Liver (tissue), 9 donors: ENCODE results near the gene MICALL1. TPM values are rescaled to one million over a fixed set of nuclear protein-coding genes. Genes with fewer than 3 reads are reported as not detected.

Experiments used
- DNase-seq: peaks from one replicate; pipeline ENCODE4 v3.0.0-alpha.2; 2017; ENCODE audit warnings: low spot score
- H3K27ac ChIP-seq, 2 donors: one replicate each; pipeline ENCODE4 v1.7.0; 2013; ENCODE audit warnings: inconsistent platforms in 2 of 2, low read length in 2 of 2, control low read depth in 1 of 2, low read depth in 1 of 2, mild to moderate bottlenecking in 1 of 2
- H3K27me3 ChIP-seq, 4 donors: one replicate each; pipeline versions ENCODE4 v1.6.1 to v1.7.0; 2013; ENCODE audit warnings: low read length in 3 of 4, inconsistent platforms in 1 of 4, mild to moderate bottlenecking in 1 of 4, moderate library complexity in 1 of 4; ENCODE audit not compliant: control insufficient read depth in 4 of 4, insufficient read depth in 4 of 4
- H3K36me3 ChIP-seq, 4 donors: one replicate each; pipeline versions ENCODE4 v1.6.1 to v1.7.0; 2013; ENCODE audit warnings: low read length in 3 of 4, mild to moderate bottlenecking in 3 of 4, low read depth in 1 of 4, moderate library complexity in 1 of 4; ENCODE audit not compliant: control insufficient read depth in 4 of 4, insufficient read depth in 3 of 4
- H3K4me1 ChIP-seq, 4 donors: one replicate each; pipeline versions ENCODE4 v1.6.1 to v1.7.0; 2013; ENCODE audit warnings: low read length in 3 of 4, mild to moderate bottlenecking in 3 of 4, moderate library complexity in 1 of 4; ENCODE audit not compliant: control insufficient read depth in 4 of 4, insufficient read depth in 4 of 4
- H3K4me3 ChIP-seq, 3 donors: one replicate each; pipeline versions ENCODE4 v1.6.1 to v1.7.0; 2013; ENCODE audit warnings: low read length in 3 of 3, control low read depth in 1 of 3, low read depth in 1 of 3, mild to moderate bottlenecking in 1 of 3
- H3K9ac ChIP-seq, 2 donors: one replicate each; pipeline ENCODE4 v1.7.0; 2013; ENCODE audit warnings: low read length in 2 of 2, mild to moderate bottlenecking in 2 of 2, moderate library complexity in 2 of 2, control low read depth in 1 of 2, low read depth in 1 of 2
- H3K9me3 ChIP-seq, 4 donors: one replicate each; pipeline versions ENCODE4 v1.6.1 to v1.7.0; 2013; ENCODE audit warnings: low read length in 3 of 4; ENCODE audit not compliant: control insufficient read depth in 4 of 4
- CTCF ChIP-seq: fragments of 150-350 bp; IDR thresholded peaks from 2 replicates; pipeline ENCODE4 v1.5.1; 2017; ENCODE audit warnings: improper control_type of control experiment, low read depth, low read length; ENCODE audit not compliant: missing input control
- EGR1 ChIP-seq, 2 donors: IDR thresholded peaks; 2 replicates each; pipeline ENCODE4 v1.6.1; 2016 to 2018; ENCODE audit warnings: antibody characterized with exemption in 2 of 2, low read depth in 2 of 2
- FOXA1 ChIP-seq: IDR thresholded peaks from 2 replicates; pipeline ENCODE4 v1.6.1; 2016; ENCODE audit warnings: antibody characterized with exemption
- GABPA ChIP-seq, 2 donors: IDR thresholded peaks in 1 of 2; conservative IDR thresholded peaks in 1 of 2; 2 replicates each; pipeline ENCODE4 v1.6.1; 2016; ENCODE audit warnings: antibody characterized with exemption in 2 of 2, mild to moderate bottlenecking in 1 of 2, moderate library complexity in 1 of 2
- HNF4A ChIP-seq, 2 donors: conservative IDR thresholded peaks; 2 replicates each; pipeline ENCODE4 v1.6.1; 2016; ENCODE audit warnings: antibody characterized with exemption in 2 of 2, mild to moderate bottlenecking in 2 of 2
- HNF4G ChIP-seq: IDR thresholded peaks from 2 replicates; pipeline ENCODE4 v1.6.1; 2016; ENCODE audit warnings: antibody characterized with exemption
- JUND ChIP-seq, 2 donors: IDR thresholded peaks; 2 replicates each; pipeline ENCODE4 v1.6.1; 2016; ENCODE audit warnings: antibody characterized with exemption in 2 of 2
- MAX ChIP-seq: IDR thresholded peaks from 2 replicates; pipeline ENCODE4 v1.6.1; 2016; ENCODE audit warnings: antibody characterized with exemption
- NR2F2 ChIP-seq: IDR thresholded peaks from 2 replicates; pipeline ENCODE4 v1.6.1; 2016; ENCODE audit warnings: antibody characterized with exemption
- RAD21 ChIP-seq, 2 donors: IDR thresholded peaks; 2 replicates each; pipeline ENCODE4 v1.6.1; 2016; ENCODE audit warnings: antibody characterized with exemption in 2 of 2, mild to moderate bottlenecking in 2 of 2
- RXRA ChIP-seq, 2 donors: IDR thresholded peaks; 2 replicates each; pipeline ENCODE4 v1.6.1; 2017 to 2018; ENCODE audit warnings: antibody characterized with exemption in 2 of 2, mild to moderate bottlenecking in 1 of 2
- TAF1 ChIP-seq: conservative IDR thresholded peaks from 2 replicates; pipeline ENCODE4 v1.6.1; 2016; ENCODE audit warnings: antibody characterized with exemption, mild to moderate bottlenecking
- YY1 ChIP-seq: IDR thresholded peaks from 2 replicates; pipeline ENCODE4 v1.6.1; 2016; ENCODE audit warnings: antibody characterized with exemption, mild to moderate bottlenecking
- ZBTB33 ChIP-seq: IDR thresholded peaks from 2 replicates; pipeline ENCODE4 v1.6.1; 2016; ENCODE audit warnings: antibody characterized with exemption
- WGBS: extraction: QIAGEN DNeasy Blood & Tissue Kit; methylation state at CpG from one replicate; pipeline ENCODE4 v1.1.7; 2013; 5-methylcytosine and 5-hydroxymethylcytosine counted together
- polyA plus RNA-seq, 2 donors: library from polyadenylated mRNA; stranded (reverse) in 1 of 2; unstranded in 1 of 2; fragments of 200-250 nt in 1 of 2; fragments of >200 nt in 1 of 2; fragmentation: Nextera tagmentation in 1 of 2; extraction: Ambion mirVana in 1 of 2; gene quantifications; one replicate each; pipeline versions ENCODE4 v1.2.1 to v1.2.3, GENCODE V29; 2013 to 2015
- total RNA-seq, 2 donors: library from RNA; depleted of rRNA; stranded (reverse); fragments of >200 nt; gene quantifications; one replicate each; pipeline ENCODE4 v1.2.3, GENCODE V29; 2014
- TF ChIP-seq, protein P1 (sequence below): IDR thresholded peaks from 2 replicates; pipeline ENCODE4 v1.6.1; 2016; ENCODE audit warnings: antibody characterized with exemption
- TF ChIP-seq, protein P2 (sequence below): IDR thresholded peaks from 2 replicates; pipeline ENCODE4 v1.6.1; 2016; ENCODE audit warnings: antibody characterized with exemption, mild to moderate bottlenecking
- donor health status: healthy.
- donor health status: healthy.
- donor health status: healthy.
- donor health status: healthy.
- donor health status: healthy.

MICALL1 gene, protein sequence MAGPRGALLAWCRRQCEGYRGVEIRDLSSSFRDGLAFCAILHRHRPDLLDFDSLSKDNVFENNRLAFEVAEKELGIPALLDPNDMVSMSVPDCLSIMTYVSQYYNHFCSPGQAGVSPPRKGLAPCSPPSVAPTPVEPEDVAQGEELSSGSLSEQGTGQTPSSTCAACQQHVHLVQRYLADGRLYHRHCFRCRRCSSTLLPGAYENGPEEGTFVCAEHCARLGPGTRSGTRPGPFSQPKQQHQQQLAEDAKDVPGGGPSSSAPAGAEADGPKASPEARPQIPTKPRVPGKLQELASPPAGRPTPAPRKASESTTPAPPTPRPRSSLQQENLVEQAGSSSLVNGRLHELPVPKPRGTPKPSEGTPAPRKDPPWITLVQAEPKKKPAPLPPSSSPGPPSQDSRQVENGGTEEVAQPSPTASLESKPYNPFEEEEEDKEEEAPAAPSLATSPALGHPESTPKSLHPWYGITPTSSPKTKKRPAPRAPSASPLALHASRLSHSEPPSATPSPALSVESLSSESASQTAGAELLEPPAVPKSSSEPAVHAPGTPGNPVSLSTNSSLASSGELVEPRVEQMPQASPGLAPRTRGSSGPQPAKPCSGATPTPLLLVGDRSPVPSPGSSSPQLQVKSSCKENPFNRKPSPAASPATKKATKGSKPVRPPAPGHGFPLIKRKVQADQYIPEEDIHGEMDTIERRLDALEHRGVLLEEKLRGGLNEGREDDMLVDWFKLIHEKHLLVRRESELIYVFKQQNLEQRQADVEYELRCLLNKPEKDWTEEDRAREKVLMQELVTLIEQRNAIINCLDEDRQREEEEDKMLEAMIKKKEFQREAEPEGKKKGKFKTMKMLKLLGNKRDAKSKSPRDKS
- total RNA-seq (1 to 10 TPM; 2.7 to 9.3 TPM), polyA plus RNA-seq (1 to 10 TPM; 2.0 to 5.5 TPM)

GRCh38 chr22:37905534-37906363, at the start of gene MICALL1:
Gene MICALL1 (plus strand): TSS chr22:37906297. CDS start chr22:37906423, 126 bp downstream.
- TF ChIP-seq FOXA1: no peak
- peak; percentile 38 for TF ChIP-seq CTCF
- TF ChIP-seq, protein P1, sequence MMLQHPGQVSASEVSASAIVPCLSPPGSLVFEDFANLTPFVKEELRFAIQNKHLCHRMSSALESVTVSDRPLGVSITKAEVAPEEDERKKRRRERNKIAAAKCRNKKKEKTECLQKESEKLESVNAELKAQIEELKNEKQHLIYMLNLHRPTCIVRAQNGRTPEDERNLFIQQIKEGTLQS: no peak
- Histone ChIP-seq H3K9ac (peak within 1 kb of the TSS in 1 of 2 donors; percentile 69), H3K9me3 (no peaks in the 10 kb centered on the region), H3K4me3 (peak within 1 kb of the TSS; percentile 44 to 89 (median 57)), H3K27me3 (no peaks in the 10 kb centered on the region), H3K4me1 (peaks cover 0 to 20% (median 6%) of the 10 kb centered on the region in 4 donors), H3K36me3 (no peaks in the 10 kb centered on the region), H3K27ac (peak within 1 kb of the TSS; percentile 50 to 73)
- WGBS: 9% methylated on average over 90 of the region's 90 CpGs
- DNase-seq: peak; percentile 65

GRCh38 chr22:37860796-37861421, 45.2 kb upstream of the MICALL1 start:
- H3K9ac ChIP-seq: no peak overlapping the region
- 59% methylated on average over 7 of the region's 7 CpGs for WGBS
- TF ChIP-seq, protein P1: no peak
- TF ChIP-seq NR2F2: no peak
- TF ChIP-seq RAD21 (IDR thresholded peaks at IDR 0.05): no peak
- TF ChIP-seq MAX: no peak
- no peak for TF ChIP-seq CTCF
- TF ChIP-seq YY1: no peak
- TF ChIP-seq GABPA (IDR thresholded peaks at IDR 0.05 in 1 of 2, conservative IDR thresholded peaks at IDR 0.05 in 1 of 2): no peak
- no peak for TF ChIP-seq JUND (IDR thresholded peaks at IDR 0.05)
- TF ChIP-seq HNF4G: no peak
- TF ChIP-seq HNF4A (conservative IDR thresholded peaks at IDR 0.05): no peak
- TF ChIP-seq, protein P2, sequence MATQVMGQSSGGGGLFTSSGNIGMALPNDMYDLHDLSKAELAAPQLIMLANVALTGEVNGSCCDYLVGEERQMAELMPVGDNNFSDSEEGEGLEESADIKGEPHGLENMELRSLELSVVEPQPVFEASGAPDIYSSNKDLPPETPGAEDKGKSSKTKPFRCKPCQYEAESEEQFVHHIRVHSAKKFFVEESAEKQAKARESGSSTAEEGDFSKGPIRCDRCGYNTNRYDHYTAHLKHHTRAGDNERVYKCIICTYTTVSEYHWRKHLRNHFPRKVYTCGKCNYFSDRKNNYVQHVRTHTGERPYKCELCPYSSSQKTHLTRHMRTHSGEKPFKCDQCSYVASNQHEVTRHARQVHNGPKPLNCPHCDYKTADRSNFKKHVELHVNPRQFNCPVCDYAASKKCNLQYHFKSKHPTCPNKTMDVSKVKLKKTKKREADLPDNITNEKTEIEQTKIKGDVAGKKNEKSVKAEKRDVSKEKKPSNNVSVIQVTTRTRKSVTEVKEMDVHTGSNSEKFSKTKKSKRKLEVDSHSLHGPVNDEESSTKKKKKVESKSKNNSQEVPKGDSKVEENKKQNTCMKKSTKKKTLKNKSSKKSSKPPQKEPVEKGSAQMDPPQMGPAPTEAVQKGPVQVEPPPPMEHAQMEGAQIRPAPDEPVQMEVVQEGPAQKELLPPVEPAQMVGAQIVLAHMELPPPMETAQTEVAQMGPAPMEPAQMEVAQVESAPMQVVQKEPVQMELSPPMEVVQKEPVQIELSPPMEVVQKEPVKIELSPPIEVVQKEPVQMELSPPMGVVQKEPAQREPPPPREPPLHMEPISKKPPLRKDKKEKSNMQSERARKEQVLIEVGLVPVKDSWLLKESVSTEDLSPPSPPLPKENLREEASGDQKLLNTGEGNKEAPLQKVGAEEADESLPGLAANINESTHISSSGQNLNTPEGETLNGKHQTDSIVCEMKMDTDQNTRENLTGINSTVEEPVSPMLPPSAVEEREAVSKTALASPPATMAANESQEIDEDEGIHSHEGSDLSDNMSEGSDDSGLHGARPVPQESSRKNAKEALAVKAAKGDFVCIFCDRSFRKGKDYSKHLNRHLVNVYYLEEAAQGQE: no peak
- no peak for TF ChIP-seq RXRA (IDR thresholded peaks at IDR 0.05)
- TF ChIP-seq TAF1: no peak
- no peak for TF ChIP-seq EGR1 (IDR thresholded peaks at IDR 0.05; ENCODE audit: low read depth in 2 of 2)
- TF ChIP-seq ZBTB33: no peak

More at GRCh38 chr22:37860796-37861421, 45.2 kb upstream of the MICALL1 start:
- Histone ChIP-seq H3K9me3 (no peaks in the 10 kb centered on the region), H3K36me3 (peaks cover 3 to 45% (median 30%) of the 10 kb centered on the region in 4 donors), H3K27ac (no peak overlapping the region), H3K27me3 (no peaks in the 10 kb centered on the region), H3K4me3 (no peak overlapping the region), H3K4me1 (peaks cover 7 to 50% (median 45%) of the 10 kb centered on the region in 4 donors)
- DNase-seq: no peak
